T-helper 1 cell treated with Interleukin-12 subunit alpha and Interleukin-12 subunit beta and Interleukin-4 antibody, amounts not matched to agents 30 ng/mL and 1 ng/mL, for 36 hours (primary cell): ENCODE measurements around the gene TTC28. TPM values are rescaled to one million over a fixed set of nuclear protein-coding genes. Genes with fewer than 3 reads are reported as not detected.
"Not testable (repeated sequence)": the region's sequence is repeated elsewhere in the genome, so short reads cannot be mapped to it uniquely, and the experiment has no call there.

Experiments
- intact Hi-C: fragments of 100-400 bp; cut with micrococcal nuclease; formaldehyde crosslinking; loops from one replicate; pipeline ENCODE4 v1.15.1; 2024
- total RNA-seq: library from RNA; stranded (reverse); gene quantifications from 2 replicates; pipeline ENCODE4 v1.2.3, GENCODE V29; 2022

Gene TTC28
- total RNA-seq, 1 donor from 2014 or later, result 3.1 TPM

DNA sequence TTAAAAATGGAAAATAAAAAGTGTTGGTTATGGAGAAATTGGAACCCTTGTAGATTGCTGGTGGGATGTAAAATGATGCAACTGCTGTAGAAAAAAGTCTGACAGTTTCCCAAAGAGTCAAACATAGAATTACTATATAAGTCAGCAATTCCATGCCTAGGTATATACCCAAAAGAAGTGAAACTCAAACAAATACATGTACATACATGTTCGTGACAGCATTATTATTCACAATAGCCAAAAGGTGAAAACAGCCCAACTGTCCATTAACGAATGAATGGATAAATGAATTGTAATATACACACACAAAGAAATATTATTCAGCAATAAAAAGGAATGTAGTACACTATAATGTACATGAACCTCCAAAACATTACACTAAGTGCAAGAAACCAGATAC lies 116.0 kb downstream of the TTC28 start:
- intact Hi-C loops, result loop anchor here (5.0 kb wide), 1 partner anchor 421 kb away; no protein-coding TSS in a partner anchor

GRCh38 chr22:28562324-28562723 lies 117.3 kb downstream of the TTC28 start:
- intact Hi-C loops, result loop anchor here (5.0 kb wide), 1 partner anchor 420 kb away; no protein-coding TSS in a partner anchor

- intact Hi-C loops, result loop anchor here (5.0 kb wide), 1 partner anchor 418 kb away; no protein-coding TSS in a partner anchor
Measured at GRCh38 chr22:28560743-28561101, 118.9 kb downstream of the TTC28 start.

- intact Hi-C loops, result loop anchor here (5.0 kb wide), 1 partner anchor 418 kb away; no protein-coding TSS in a partner anchor
Measured at GRCh38 chr22:28560046-28560742, 119.4 kb downstream of the TTC28 start.

GRCh38 chr22:28557184-28557583 lies 122.5 kb downstream of the TTC28 start:
- intact Hi-C loops, result no loop called here

DNA sequence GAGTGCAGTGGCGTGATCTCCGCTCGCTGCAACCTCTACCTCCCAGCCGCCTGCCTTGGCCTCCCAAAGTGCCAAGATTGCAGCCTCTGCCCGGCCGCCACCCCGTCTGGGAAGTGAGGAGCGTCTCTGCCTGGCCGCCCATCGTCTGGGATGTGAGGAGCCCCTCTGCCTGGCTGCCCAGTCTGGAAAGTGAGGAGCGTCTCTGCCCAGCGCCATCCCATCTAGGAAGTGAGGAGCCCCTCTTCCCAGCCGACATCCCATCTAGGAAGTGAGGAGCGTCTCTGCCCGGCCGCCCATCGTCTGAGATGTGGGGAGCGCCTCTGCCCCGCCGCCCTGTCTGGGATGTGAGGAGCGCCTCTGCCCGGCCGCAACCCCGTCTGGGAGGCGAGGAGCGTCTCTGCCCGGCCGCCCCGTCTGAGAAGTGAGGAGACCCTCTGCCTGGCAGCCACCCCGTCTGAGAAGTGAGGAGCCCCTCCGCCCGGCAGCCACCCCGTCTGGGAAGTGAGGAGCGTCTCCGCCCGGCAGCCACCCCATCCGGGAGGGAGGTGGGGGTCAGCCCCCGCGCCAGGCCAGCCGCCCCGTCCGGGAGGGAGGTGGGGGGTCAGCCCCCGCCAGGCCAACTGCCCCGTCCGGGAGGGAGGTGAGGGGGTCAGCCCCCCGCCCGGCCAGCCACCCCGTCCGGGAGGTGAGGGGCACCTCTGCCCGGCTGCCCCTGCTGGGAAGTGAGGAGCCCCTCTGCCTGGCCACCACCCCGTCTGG lies 126.4 kb downstream of the TTC28 start:
- intact Hi-C loops, result not testable (repeated sequence)

DNA sequence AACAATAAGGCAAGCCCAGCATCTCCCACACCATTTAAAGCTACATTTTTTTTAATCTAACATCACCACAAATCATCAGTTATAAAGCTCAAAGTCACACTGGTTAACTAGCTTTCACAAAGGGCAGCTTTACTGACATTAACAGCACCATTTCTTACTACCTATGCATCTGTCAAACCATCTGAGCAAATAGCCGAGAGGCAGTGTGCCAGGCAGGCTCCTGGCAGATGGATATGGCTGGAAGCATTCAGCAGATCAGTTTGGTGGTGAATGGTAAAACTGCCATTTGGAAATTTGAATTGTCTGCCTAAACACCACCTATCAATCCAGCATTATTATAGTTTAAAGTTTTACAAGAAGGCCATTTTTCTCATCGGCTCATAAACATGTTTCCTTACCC lies 131.2 kb downstream of the TTC28 start:
- intact Hi-C loops, result no loop called here

GRCh38 chr22:28547132-28547842 lies 132.4 kb downstream of the TTC28 start:
- intact Hi-C loops, result no loop called here

DNA sequence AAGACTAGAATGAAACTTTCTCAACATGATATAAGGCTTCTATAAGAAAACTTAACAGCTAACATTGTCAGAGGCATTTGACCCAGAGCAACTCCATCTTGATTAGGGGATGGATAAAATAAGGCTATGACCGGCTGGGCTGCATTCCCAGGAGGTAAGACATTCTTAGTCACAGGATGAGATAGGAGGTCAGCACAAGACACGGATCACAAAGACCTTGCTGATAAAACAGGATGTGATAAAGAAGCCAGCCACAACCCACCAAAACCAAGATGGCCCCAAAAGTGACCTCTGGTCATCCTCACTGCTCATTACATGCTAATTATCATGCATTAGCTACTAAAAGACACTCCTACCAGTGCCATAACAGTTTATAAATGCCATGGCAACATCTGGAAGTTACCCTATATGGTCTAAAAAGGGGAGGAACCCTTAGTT lies 135.2 kb downstream of the TTC28 start:
- intact Hi-C loops, result no loop called here

GRCh38 chr22:28542980-28543621 lies 136.5 kb downstream of the TTC28 start:
- intact Hi-C loops, result no loop called here

GRCh38 chr22:28541137-28541536 lies 138.5 kb downstream of the TTC28 start:
- intact Hi-C loops, result no loop called here

DNA sequence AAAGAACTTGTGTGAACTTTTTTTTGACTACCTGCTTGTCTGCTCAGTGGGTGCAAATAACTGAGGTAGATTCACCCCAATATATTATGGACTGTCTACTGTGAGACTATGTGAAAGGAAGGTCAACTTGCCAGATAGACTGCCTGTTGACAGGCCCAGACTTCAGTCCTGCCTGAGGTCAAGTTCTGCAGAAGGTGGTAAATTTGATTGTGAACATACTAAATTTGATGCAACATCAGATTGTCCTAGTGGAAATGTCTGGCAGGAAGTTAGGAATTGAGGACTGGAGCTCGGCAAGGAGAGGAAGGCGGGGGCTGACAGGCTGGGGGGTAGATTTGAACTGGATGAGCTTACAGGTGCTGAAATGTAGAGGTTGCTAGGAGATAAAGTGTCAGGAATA lies 140.7 kb downstream of the TTC28 start:
- intact Hi-C loops, result no loop called here

DNA sequence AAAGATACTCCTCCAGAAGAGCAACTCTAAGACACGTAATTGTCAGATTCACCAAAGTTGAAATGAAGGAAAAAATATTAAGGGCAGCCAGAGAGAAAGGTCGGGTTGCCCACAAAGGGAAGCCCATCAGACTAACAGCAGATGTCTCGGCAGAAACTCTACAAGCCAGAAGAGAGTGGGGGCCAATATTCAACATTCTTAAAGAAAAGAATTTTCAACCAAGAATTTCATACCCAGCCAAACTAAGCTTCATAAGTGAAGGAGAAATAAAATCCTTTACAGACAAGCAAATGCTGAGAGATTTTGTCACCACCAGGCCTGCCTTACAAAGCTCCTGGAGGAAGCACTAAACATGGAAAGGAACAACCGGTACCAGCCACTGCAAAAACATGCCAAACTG lies 149.1 kb downstream of the TTC28 start:
- intact Hi-C loops, result not testable (repeated sequence)

DNA sequence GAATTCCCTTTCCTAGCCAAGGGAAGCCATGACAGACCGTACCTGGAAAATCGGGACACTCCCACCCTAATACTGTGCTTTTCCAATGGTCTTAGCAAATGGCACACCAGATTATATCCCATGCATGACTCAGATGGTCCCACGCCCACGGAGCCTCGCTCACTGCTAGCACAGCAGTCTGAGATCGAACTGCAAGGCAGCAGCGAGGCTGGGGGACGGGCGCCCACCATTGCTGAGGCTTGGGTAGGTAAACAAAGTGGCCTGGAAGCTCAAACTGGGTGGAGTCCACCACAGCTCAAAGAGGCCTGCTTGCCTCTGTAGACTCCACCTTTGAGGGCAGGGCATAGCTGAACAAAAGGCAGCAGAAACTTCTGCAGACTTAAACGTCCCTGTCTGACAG lies 150.5 kb downstream of the TTC28 start:
- intact Hi-C loops, result not testable (repeated sequence)

GRCh38 chr22:28521451-28521850 lies 158.2 kb downstream of the TTC28 start:
- intact Hi-C loops, result no loop called here

DNA sequence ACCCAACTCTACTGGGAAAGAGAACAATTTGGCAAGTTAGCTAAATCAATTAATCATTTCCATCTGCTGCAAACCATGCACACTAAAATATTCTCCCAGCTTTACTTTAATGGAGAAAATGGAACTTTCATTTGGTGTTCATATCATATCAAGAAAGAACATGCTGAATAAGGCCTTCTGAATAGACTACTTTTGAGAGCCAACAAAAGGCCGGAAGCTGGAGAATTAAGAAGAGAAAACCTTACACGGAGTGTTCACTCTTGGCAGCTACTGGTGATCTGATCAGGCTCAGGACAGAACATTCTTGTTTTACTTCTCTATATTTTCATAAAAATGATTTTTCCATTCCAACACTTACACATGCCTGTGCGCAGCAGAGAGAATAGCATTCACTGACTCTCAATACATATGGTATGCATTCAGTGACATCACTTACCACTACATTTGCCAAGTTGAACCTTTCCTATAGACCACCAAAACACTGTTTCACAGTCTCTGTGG lies 165.3 kb downstream of the TTC28 start:
- intact Hi-C loops, result no loop called here

GRCh38 chr22:28512387-28512786 lies 167.3 kb downstream of the TTC28 start:
- intact Hi-C loops, result not testable (repeated sequence)

- intact Hi-C loops, result no loop called here
Measured at GRCh38 chr22:28507896-28508295, 171.7 kb downstream of the TTC28 start.

- intact Hi-C loops, result no loop called here
Measured at GRCh38 chr22:28506150-28506535, 173.5 kb downstream of the TTC28 start.

- intact Hi-C loops, result no loop called here
Measured at GRCh38 chr22:28505416-28506149, 174.1 kb downstream of the TTC28 start.

GRCh38 chr22:28500006-28500405 lies 179.6 kb downstream of the TTC28 start:
- intact Hi-C loops, result no loop called here
